ENCODE results near the gene RPS6KA2.
"Not testable (repeated sequence)": the region's sequence is repeated elsewhere in the genome, so short reads cannot be mapped to it uniquely, and the experiment has no call there.

Gene RPS6KA2

GRCh38 chr6:166635013-166635970 lies 8.2 kb upstream of the RPS6KA2 start:
- DNase-seq (ENCODE audit: low read depth), result no peak

- not testable (repeated sequence) for DNase-seq (ENCODE audit: low read depth)
These were observed 7.5 kb upstream of the RPS6KA2 start for GRCh38 chr6:166634581-166634980.

- DNase-seq (ENCODE audit: low read depth), result peak; percentile 7
These were observed 6.9 kb upstream of the RPS6KA2 start for GRCh38 chr6:166633732-166634535.

- DNase-seq (ENCODE audit: low read depth), result no peak
These were observed 5.7 kb upstream of the RPS6KA2 start for GRCh38 chr6:166632731-166633130.

- no peak for DNase-seq (ENCODE audit: low read depth)
These were observed 3.4 kb upstream of the RPS6KA2 start for GRCh38 chr6:166630462-166630861.

GRCh38 chr6:166629628-166630027 lies 2.6 kb upstream of the RPS6KA2 start:
- peak; percentile 21 for DNase-seq (ENCODE audit: low read depth)

- peak; percentile 49 for DNase-seq (ENCODE audit: low read depth)
These were observed 1.1 kb upstream of the RPS6KA2 start for GRCh38 chr6:166627875-166628801.

GRCh38 chr6:166626177-166627032 lies 646 bp downstream of the RPS6KA2 start:
- peak; percentile 22 for DNase-seq (ENCODE audit: low read depth)

- no peak for DNase-seq (ENCODE audit: low read depth)
These were observed 1.7 kb downstream of the RPS6KA2 start for GRCh38 chr6:166625356-166625755.

GRCh38 chr6:166624275-166624674 lies 2.8 kb downstream of the RPS6KA2 start:
- no peak for DNase-seq (ENCODE audit: low read depth)

- no peak for DNase-seq (ENCODE audit: low read depth)
These were observed 3.7 kb downstream of the RPS6KA2 start for GRCh38 chr6:166623318-166623717.

GRCh38 chr6:166621114-166621540 lies 5.9 kb downstream of the RPS6KA2 start:
- DNase-seq (ENCODE audit: low read depth), result no peak

- no peak for DNase-seq (ENCODE audit: low read depth)
These were observed 6.5 kb downstream of the RPS6KA2 start for GRCh38 chr6:166620478-166621113.

GRCh38 chr6:166619912-166620311 lies 7.1 kb downstream of the RPS6KA2 start:
- DNase-seq (ENCODE audit: low read depth), result peak; percentile 55

GRCh38 chr6:166618866-166619761 lies 7.9 kb downstream of the RPS6KA2 start:
- no peak for DNase-seq (ENCODE audit: low read depth)

- no peak for DNase-seq (ENCODE audit: low read depth)
These were observed 8.8 kb downstream of the RPS6KA2 start for GRCh38 chr6:166618251-166618650.

GRCh38 chr6:166617359-166617758 lies 9.7 kb downstream of the RPS6KA2 start:
- no peak for DNase-seq (ENCODE audit: low read depth)

- no peak for DNase-seq (ENCODE audit: low read depth)
These were observed 10.5 kb downstream of the RPS6KA2 start for GRCh38 chr6:166616261-166617238.
